Breast epithelium (tissue), 3 donors: ENCODE measurements around the gene RPL32.

Source experiments
- CTCF ChIP-seq, 3 donors: fragments of 450-650 bp; IDR thresholded peaks; one replicate each; pipeline ENCODE4 v1.5.1; 2016 to 2017; ENCODE audit warnings: antibody characterized with exemption in 3 of 3, mild to moderate bottlenecking in 3 of 3, moderate library complexity in 3 of 3
- POLR2A ChIP-seq: fragments of 450-650 bp; IDR thresholded peaks from one replicate; pipeline ENCODE4 v1.6.1; 2016; ENCODE audit warnings: antibody characterized with exemption, mild to moderate bottlenecking, moderate library complexity
- POLR2AphosphoS5 ChIP-seq, 3 donors: sonication (generic); formaldehyde crosslinking; IDR thresholded peaks; one replicate each; pipeline ENCODE4 v1.6.1; 2017; ENCODE audit warnings: antibody characterized with exemption in 3 of 3

DNA sequence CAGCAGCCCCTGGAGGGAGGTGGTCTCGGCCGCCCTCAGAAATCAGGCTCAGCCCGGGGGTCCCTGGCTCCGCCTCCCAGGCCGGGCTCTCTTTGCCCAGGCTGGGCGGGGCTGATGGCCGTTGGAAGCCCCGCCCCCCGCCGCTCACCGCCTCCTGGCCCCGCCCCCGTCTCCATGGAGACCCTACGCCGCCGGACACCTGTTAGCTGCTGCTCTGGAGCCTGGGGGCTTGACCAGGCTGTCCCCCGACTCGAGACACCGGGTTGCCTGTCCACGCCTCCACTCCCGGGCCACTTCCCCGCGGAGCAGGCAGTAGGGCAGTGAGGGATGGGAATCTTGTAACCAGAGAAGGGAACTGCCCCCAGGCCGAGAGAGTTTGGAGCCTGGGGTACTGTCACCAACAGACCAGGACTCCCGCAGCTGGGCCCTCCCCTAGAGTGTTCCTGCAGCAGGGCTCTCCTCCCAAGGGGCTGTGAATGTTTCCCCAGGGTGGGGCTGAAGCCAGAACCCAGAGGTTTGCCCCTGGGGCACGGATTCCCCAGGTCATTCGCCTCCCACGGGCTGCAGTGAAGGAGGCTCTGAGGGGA is 27.8 kb upstream of the RPL32 start:
- TF ChIP-seq CTCF (IDR thresholded peaks at IDR 0.05) (no peak), POLR2A (no peak), POLR2AphosphoS5 (IDR thresholded peaks at IDR 0.05) (no peak)
